ENCODE data around the gene PIWIL4.
A peak's percentile ranks its signal among the peaks of the same experiment; 100 is the strongest.

Gene PIWIL4

DNA sequence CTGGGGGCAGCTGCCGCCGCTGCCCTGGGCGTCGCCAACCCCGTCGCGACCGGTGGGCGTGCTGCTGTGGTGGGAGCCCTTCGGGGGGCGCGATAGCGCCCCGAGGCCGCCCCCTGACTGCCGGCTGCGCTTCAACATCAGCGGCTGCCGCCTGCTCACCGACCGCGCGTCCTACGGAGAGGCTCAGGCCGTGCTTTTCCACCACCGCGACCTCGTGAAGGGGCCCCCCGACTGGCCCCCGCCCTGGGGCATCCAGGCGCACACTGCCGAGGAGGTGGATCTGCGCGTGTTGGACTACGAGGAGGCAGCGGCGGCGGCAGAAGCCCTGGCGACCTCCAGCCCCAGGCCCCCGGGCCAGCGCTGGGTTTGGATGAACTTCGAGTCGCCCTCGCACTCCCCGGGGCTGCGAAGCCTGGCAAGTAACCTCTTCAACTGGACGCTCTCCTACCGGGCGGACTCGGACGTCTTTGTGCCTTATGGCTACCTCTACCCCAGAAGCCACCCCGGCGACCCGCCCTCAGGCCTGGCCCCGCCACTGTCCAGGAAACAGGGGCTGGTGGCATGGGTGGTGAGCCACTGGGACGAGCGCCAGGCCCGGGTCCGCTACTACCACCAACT is 22.4 kb upstream of the PIWIL4 start:
- Mint-ChIP-seq H3K4me3 (peak overlapping the region; percentile 80 to 88 (median 80)), H3K36me3 (ENCODE audit: low read depth) (peaks cover 13% of the 10 kb centered on the region), H3K9me3 (no peaks in the 10 kb centered on the region), H3K4me1 (peaks cover 43% of the 10 kb centered on the region), H3K27me3 (ENCODE audit: low read depth) (peaks cover 11% of the 10 kb centered on the region), H3K27ac (no peak overlapping the region)
- TF ChIP-seq, protein P1, sequence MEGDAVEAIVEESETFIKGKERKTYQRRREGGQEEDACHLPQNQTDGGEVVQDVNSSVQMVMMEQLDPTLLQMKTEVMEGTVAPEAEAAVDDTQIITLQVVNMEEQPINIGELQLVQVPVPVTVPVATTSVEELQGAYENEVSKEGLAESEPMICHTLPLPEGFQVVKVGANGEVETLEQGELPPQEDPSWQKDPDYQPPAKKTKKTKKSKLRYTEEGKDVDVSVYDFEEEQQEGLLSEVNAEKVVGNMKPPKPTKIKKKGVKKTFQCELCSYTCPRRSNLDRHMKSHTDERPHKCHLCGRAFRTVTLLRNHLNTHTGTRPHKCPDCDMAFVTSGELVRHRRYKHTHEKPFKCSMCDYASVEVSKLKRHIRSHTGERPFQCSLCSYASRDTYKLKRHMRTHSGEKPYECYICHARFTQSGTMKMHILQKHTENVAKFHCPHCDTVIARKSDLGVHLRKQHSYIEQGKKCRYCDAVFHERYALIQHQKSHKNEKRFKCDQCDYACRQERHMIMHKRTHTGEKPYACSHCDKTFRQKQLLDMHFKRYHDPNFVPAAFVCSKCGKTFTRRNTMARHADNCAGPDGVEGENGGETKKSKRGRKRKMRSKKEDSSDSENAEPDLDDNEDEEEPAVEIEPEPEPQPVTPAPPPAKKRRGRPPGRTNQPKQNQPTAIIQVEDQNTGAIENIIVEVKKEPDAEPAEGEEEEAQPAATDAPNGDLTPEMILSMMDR (IDR thresholded peaks at IDR 0.05; ENCODE audit: unreplicated experiment in 3 of 3), result no peak

DNA sequence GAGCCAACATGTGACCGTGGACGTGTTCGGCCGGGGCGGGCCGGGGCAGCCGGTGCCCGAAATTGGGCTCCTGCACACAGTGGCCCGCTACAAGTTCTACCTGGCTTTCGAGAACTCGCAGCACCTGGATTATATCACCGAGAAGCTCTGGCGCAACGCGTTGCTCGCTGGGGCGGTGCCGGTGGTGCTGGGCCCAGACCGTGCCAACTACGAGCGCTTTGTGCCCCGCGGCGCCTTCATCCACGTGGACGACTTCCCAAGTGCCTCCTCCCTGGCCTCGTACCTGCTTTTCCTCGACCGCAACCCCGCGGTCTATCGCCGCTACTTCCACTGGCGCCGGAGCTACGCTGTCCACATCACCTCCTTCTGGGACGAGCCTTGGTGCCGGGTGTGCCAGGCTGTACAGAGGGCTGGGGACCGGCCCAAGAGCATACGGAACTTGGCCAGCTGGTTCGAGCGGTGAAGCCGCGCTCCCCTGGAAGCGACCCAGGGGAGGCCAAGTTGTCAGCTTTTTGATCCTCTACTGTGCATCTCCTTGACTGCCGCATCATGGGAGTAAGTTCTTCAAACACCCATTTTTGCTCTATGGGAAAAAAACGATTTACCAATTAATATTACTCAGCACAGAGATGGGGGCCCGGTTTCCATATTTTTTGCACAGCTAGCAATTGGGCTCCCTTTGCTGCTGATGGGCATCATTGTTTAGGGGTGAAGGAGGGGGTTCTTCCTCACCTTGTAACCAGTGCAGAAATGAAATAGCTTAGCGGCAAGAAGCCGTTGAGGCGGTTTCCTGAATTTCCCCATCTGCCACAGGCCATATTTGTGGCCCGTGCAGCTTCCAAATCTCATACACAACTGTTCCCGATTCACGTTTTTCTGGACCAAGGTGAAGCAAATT is 21.7 kb upstream of the PIWIL4 start:
- Mint-ChIP-seq H3K27ac (peak overlapping the region; percentile 19 to 76 (median 75)), H3K9me3 (no peaks in the 10 kb centered on the region), H3K27me3 (ENCODE audit: low read depth) (peaks cover 11% of the 10 kb centered on the region), H3K36me3 (ENCODE audit: low read depth) (peaks cover 13% of the 10 kb centered on the region), H3K4me3 (peak overlapping the region; percentile 80 to 88 (median 80)), H3K4me1 (peaks cover 43% of the 10 kb centered on the region)
- TF ChIP-seq, protein P1 (IDR thresholded peaks at IDR 0.05; ENCODE audit: unreplicated experiment in 3 of 3), result no peak

DNA sequence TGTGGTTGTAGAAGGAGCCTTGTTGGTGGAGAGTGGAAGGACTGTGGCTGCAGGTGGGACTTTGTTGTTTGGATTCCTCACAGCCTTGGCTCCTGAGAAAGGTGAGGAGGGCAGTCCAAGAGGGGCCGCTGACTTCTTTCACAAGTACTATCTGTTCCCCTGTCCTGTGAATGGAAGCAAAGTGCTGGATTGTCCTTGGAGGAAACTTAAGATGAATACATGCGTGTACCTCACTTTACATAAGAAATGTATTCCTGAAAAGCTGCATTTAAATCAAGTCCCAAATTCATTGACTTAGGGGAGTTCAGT is 21.1 kb upstream of the PIWIL4 start:
- peaks cover 13% of the 10 kb centered on the region for H3K36me3 Mint-ChIP-seq (ENCODE audit: low read depth)
- peak overlapping the region; percentile 19 to 76 (median 75) for H3K27ac Mint-ChIP-seq
- TF ChIP-seq, protein P1 (IDR thresholded peaks at IDR 0.05; ENCODE audit: unreplicated experiment in 3 of 3), result no peak
- H3K4me3 Mint-ChIP-seq, result peak overlapping the region; percentile 80 to 88 (median 80)
- no peaks in the 10 kb centered on the region for H3K9me3 Mint-ChIP-seq
- peaks cover 43% of the 10 kb centered on the region for H3K4me1 Mint-ChIP-seq
- peaks cover 8% of the 10 kb centered on the region for H3K27me3 Mint-ChIP-seq (ENCODE audit: low read depth)

DNA sequence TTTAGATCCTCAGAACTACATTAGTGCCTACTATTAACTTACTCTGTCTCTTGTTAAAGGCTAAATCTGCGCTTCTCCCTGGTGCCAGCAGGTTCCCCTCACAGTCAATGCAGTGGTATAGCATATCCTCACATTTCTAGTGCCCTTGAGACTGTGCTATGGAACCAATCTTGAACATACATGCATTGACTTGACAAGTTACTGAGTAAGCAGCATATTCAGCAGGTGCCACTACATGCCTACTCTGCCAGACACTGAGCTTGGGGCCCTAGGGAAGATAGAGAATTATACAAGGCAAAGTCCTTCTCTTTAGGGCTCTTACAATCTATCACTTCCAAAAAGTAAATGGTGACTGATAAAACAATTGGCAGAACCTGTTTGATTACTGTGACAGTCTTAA is 20.3 kb upstream of the PIWIL4 start:
- TF ChIP-seq, protein P1 (IDR thresholded peaks at IDR 0.05; ENCODE audit: unreplicated experiment in 3 of 3), result no peak
- Mint-ChIP-seq H3K4me1 (peaks cover 43% of the 10 kb centered on the region), H3K4me3 (peak overlapping the region; percentile 69 to 88 (median 80)), H3K9me3 (no peaks in the 10 kb centered on the region), H3K36me3 (ENCODE audit: low read depth) (peaks cover 13% of the 10 kb centered on the region), H3K27ac (peak overlapping the region; percentile 19 to 79 (median 40)), H3K27me3 (ENCODE audit: low read depth) (no peaks in the 10 kb centered on the region)

DNA sequence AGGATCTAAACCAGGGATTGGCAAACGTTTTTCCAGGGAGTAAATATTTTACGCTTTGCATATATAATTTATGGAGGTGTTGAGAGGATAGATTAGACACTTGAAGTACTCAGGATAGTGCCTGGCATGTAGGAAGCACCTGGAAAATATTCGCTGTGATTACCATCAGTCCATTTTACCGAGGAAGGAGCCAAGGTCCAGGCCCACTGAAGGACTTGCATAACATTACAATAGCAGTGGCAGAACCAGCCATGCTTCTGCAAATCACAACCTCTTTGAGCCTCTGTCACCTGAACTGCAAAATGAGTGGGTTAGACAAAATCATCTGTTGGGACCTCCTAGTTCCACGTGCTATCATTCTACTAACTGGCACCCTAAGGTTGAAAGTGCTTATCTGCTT is 18.0 kb upstream of the PIWIL4 start:
- H3K4me3 Mint-ChIP-seq, result peak overlapping the region in 2 of 3 experiments; percentile 3 to 8
- peaks cover 13% of the 10 kb centered on the region for H3K36me3 Mint-ChIP-seq (ENCODE audit: low read depth)
- H3K27me3 Mint-ChIP-seq (ENCODE audit: low read depth), result no peaks in the 10 kb centered on the region
- H3K27ac Mint-ChIP-seq, result no peak overlapping the region
- TF ChIP-seq, protein P1 (IDR thresholded peaks at IDR 0.05; ENCODE audit: unreplicated experiment in 3 of 3), result no peak
- peaks cover 30% of the 10 kb centered on the region for H3K4me1 Mint-ChIP-seq
- H3K9me3 Mint-ChIP-seq, result no peaks in the 10 kb centered on the region
